GM13977 (cell line): Measurements from ENCODE around the gene LAIR1.

ENCODE experiments used
- DNase-seq: peaks from one replicate; pipeline ENCODE4 v3.0.0; 2012; ENCODE audit warnings: low spot score
- in situ Hi-C: fragments of 300-500 bp; cut with MboI; formaldehyde crosslinking; loops from one replicate; pipeline ENCODE4 v1.12.0; 2022; ENCODE audit warnings: low sequenced_read_pairs, low pct_unique_long_range_greater_than_20kb, mixed read lengths, inconsistent platforms; ENCODE audit not compliant: unreplicated experiment
- TF ChIP-seq, protein P1 (sequence below): IDR thresholded peaks from 2 replicates; pipeline ENCODE4 v1.5.1; 2012; ENCODE audit warnings: mild to moderate bottlenecking, control low read depth; ENCODE audit not compliant: insufficient read depth; ENCODE audit errors: extremely low read depth, missing control alignments

LAIR1 gene

DNA sequence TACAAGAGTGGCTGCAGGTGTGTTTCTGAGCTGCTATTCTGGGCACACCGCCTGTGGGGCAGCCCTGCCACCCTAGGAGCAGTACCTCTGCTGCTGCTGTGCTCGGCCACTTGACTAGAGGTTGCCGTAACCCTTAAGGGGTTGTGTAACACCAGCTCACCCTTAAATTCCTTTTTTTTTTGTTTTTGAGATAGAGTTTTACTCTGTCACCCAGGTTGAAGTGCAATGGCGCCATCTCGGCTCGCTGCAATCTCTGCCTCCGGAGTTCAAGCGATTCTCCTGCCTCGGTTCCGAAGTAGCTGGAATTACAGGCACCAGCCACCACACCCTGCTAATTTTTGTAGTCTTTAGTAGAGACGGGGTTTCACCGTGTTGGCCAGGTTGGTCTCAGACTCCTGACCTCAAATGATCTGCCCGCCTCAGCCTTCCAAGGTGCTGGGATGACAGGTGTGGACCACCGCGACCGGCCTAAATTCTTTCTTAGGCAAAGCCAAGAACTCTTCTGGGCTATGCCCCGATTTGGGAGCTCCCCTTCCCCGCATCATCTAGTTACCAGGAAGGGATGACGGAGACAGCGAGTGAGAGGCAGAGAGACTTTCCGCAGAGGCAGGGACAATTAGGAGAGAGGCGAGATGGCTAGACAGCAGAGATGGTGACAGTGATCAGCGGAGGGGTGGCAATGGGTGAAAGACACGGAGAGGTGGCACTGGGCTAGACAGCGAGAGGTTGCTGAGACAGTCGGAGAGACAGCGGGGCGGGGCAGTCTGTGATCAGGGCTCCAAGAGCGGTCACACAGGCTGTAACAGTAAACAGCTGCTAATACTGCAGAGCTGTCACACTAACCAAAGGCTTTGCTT lies 47.4 kb downstream of the LAIR1 start:
- no peak for DNase-seq
- in situ Hi-C loops, result no loop called here
- TF ChIP-seq, protein P1, sequence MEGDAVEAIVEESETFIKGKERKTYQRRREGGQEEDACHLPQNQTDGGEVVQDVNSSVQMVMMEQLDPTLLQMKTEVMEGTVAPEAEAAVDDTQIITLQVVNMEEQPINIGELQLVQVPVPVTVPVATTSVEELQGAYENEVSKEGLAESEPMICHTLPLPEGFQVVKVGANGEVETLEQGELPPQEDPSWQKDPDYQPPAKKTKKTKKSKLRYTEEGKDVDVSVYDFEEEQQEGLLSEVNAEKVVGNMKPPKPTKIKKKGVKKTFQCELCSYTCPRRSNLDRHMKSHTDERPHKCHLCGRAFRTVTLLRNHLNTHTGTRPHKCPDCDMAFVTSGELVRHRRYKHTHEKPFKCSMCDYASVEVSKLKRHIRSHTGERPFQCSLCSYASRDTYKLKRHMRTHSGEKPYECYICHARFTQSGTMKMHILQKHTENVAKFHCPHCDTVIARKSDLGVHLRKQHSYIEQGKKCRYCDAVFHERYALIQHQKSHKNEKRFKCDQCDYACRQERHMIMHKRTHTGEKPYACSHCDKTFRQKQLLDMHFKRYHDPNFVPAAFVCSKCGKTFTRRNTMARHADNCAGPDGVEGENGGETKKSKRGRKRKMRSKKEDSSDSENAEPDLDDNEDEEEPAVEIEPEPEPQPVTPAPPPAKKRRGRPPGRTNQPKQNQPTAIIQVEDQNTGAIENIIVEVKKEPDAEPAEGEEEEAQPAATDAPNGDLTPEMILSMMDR, result no peak

DNA sequence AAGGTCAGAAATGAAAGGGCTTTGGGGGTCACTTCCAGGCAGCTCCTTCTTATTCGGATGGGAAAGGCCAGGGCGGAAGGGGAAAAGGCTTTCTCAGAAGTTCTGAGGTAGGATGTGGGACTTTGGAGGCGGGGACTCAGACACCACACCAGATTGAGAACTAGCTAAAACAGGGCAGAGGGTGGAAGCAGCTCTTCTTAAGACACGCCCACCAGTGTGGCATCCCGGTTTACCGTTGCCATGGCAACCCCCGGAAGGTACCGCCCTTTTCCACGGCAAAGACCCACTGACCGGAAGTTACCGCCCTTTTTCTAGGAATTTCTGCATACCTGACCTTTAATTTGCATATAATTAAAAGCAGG lies 48.0 kb downstream of the LAIR1 start:
- TF ChIP-seq, protein P1, result no peak
- in situ Hi-C loops, result no loop called here
- DNase-seq, result no peak

DNA sequence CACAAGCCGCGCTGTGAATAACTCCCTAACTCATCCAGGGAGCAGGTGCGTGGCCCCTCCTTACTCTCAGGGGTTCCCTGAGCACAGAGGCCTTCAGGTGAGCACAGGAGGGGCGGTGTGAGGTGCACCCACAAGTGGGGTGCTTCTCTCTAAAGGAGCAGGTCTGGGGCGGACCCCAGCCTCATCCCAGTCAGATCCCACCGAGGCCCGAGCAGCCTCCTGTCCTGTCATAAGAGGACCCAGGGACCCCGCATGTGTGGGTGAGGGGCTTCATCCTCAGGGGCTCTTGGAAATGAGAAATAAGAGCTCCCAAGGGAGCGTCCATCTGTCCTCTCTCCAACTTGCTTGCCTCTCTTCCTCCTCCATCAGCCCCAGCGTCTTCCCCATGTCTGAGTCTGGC lies 48.8 kb downstream of the LAIR1 start:
- in situ Hi-C loops, result no loop called here
- TF ChIP-seq, protein P1, result no peak
- no peak for DNase-seq

DNA sequence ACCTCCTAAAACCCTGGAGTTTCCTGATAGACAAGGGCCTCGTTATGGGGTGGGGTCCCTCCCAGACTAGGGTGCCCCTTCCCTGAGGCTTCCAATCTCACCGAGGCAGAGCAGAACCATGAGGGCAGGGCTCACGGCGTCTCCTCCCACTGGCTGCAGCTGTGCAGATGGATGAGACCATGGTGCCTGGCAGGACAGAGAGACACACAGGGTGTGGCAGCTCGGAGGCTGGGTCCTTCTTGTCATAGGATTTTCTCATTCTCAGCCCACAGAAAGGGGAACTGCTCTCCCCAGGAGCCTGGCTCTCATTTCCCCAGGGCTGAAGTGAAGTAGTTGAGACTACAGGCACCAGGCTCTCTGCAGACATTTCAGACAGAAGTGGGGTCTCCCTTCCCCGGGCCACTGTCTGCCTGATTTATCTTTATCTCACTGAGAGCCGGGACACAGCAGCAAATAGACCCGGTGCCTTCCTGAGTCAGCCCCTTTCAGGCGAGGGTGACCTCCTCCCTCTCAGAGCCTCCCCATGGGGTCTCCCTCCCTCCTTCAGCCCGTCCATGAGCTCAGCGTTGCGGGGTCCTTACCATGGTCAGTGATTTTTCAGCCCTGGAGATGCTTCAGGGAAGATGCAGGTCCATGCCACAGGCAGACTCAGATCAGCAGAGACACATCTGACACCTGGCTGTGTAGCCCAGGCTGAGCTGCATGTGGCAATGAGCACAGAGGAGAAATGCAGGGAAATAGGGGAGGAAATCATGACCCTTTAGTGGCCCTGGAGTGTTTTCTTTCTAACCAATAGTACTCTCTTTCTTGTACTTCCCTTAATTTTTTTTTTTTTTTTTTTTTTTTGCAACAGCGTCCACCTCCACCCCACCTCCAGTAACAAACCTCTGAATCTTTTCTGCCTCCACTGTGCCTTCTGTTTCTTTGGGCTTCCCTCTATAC lies 52.0 kb downstream of the LAIR1 start, which contains the start of gene LILRA5:
LILRA5 (minus strand) TSS at position 731 of the 942 bp plus-strand sequence; CDS start at position 584, 147 bp downstream.
- TF ChIP-seq, protein P1, result no peak
- DNase-seq, result no peak
- in situ Hi-C loops, result no loop called here

DNA sequence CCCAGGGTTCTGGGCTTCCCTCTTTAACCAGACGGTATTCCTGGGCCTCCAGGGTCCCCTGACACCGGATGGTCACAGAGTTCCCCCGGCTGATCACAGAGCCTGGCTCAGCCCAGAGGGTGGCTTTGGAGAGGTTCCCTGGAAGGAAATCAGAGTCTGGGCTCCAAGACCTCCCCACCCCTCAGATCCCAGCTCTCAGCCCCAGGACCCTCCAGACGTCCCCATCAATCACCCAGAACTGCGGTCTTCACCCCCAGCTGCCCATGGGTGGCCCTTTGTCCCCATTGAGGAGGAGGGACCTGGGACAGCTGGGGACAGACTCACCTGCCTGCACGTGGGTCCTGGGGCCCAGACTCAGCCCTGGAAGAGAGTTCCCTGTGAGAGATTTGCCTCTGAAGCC lies 52.7 kb downstream of the LAIR1 start:
- no peak for DNase-seq
- in situ Hi-C loops, result no loop called here
- TF ChIP-seq, protein P1, result no peak

DNA sequence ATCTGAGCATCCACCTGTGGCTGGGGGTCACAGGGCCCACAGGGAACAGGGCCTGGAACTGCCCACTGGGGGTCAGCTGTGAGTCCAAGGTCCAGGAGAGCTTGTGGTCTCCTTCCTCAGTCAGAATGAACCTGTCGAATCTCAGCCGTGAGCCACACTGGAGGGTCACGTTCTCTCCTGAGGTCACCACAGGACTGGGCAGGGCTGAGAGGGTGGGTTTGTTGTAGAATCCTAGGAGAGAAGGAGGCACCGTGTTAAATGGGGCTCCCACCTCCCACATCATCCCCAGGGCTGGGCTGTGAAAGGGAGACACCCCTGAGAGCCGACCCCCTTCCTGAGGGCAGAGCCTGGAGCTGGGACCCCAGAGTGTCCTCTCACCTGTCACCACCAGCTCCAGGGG lies 53.2 kb downstream of the LAIR1 start:
- TF ChIP-seq, protein P1, result no peak
- in situ Hi-C loops, result no loop called here
- DNase-seq, result no peak
